ENCODE measurements around the gene ARF3. TPM values are rescaled to one million over a fixed set of nuclear protein-coding genes. Genes with fewer than 3 reads are reported as not detected.

ARF3 gene
- total RNA-seq, 1 experiment from 2014 or later: 141 TPM

DNA sequence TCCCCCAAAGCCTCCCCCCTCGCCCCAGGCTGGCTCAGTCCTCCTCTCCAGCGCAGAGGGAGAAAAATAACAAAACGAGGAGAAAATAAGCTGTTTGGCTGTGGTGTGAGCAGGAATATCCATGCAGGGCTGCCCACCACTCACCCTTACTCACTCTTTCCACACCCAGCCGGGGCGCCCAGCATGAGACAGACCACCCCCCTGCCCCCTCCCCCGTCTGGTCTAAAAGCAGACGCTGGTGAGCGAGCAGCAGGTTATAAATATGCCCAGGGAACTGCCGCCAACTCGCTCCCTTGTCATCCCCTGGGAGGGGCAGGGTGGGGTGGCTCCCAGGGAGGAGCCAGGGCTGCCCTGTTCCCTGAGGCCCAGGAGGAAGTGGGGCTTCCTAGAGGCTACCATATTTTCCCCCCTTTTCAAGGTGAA, 28.2 kb upstream of the ARF3 start:
- no peak for DNase-seq (ENCODE audit: low spot score)
- in situ Hi-C loops (cut with HindIII; ENCODE audit: low sequenced_read_pairs): no loop called here

DNA sequence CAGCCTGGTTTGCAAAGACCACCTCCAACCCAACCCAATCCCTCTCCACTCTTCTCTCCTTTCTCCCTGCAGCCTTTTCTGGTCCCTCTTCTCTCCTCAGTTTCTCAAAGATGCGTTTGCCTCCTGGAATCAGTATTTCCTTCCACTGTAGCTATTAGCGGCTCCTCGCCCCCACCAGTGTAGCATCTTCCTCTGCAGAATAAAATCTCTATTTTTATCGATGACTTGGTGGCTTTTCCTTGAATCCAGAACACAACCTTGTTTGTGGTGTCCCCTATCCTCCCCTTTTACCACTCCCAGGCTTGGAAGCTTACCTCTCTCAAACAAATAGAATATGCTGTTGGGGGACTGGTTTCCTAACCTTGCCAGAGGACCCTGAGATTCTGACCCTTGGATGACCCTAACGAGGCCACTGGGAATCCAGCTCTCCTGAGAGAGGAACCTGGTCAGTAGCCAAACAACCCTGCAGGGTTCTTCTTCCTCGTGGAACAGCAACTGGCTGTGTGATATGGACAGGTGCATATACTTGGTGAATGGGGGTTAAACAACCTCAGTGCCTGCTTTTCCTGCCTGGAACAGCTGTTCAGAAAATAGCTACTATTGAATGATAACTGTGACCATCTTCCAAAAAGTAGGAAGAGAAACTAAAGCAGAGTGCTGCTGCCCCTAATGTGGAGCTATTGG, 25.3 kb upstream of the ARF3 start:
- in situ Hi-C loops (cut with HindIII; ENCODE audit: low sequenced_read_pairs): no loop called here
- no peak for DNase-seq (ENCODE audit: low spot score)

DNA sequence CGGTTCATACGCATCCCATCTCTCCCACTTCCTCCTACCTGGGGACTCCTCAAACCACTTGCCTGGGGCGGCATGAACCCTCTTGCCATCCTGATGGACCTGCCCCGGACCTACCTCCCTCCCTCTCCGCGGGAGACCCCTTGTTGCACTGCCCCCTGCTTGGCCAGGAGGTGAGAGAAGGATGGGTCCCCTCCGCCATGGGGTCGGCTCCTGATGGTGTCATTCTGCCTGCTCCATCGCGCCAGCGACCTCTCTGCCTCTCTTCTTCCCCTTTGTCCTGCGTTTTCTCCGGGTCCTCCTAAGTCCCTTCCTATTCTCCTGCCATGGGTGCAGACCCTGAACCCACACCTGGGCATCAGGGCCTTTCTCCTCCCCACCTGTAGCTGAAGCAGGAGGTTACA, 24.5 kb upstream of the ARF3 start:
- in situ Hi-C loops (cut with HindIII; ENCODE audit: low sequenced_read_pairs): no loop called here

DNA sequence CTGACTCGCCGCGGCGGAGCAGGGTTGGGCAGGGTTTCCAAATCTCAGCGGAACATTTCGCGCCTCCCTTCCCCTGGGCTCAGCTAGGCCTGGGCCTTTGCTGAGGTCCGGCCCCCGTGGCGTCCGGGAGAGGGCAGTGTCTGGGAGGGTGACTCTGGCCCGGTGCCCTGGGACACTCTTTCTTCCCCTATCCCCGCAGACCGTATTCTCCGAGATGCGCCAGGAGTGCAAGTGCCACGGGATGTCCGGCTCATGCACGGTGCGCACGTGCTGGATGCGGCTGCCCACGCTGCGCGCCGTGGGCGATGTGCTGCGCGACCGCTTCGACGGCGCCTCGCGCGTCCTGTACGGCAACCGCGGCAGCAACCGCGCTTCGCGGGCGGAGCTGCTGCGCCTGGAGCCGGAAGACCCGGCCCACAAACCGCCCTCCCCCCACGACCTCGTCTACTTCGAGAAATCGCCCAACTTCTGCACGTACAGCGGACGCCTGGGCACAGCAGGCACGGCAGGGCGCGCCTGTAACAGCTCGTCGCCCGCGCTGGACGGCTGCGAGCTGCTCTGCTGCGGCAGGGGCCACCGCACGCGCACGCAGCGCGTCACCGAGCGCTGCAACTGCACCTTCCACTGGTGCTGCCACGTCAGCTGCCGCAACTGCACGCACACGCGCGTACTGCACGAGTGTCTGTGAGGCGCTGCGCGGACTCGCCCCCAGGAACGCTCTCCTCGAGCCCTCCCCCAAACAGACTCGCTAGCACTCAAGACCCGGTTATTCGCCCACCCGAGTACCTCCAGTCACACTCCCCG, 23.9 kb upstream of the ARF3 start:
- DNase-seq (ENCODE audit: low spot score): no peak
- in situ Hi-C loops (cut with HindIII; ENCODE audit: low sequenced_read_pairs): no loop called here

More for the DNA sequence above, 24.5 kb upstream of the ARF3 start:
- DNase-seq (ENCODE audit: low spot score): no peak

DNA sequence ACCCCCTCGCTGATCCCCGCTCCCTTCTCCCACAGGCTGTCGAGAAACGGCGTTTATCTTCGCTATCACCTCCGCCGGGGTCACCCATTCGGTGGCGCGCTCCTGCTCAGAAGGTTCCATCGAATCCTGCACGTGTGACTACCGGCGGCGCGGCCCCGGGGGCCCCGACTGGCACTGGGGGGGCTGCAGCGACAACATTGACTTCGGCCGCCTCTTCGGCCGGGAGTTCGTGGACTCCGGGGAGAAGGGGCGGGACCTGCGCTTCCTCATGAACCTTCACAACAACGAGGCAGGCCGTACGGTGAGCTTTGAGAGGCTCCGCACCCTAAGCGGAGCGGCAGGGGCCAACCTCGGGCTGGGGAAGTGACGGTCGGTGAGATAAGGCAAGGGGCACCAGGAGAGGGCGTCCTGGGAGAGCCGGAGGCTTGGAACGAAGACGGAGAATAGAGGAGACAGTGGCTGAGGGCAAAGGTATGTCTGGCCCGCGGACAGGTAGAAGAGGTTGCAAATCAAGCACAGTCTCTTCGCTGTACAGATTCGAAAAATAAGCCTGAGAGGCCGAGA, 23.2 kb upstream of the ARF3 start:
- no peak for DNase-seq (ENCODE audit: low spot score)
- in situ Hi-C loops (cut with HindIII; ENCODE audit: low sequenced_read_pairs): no loop called here

DNA sequence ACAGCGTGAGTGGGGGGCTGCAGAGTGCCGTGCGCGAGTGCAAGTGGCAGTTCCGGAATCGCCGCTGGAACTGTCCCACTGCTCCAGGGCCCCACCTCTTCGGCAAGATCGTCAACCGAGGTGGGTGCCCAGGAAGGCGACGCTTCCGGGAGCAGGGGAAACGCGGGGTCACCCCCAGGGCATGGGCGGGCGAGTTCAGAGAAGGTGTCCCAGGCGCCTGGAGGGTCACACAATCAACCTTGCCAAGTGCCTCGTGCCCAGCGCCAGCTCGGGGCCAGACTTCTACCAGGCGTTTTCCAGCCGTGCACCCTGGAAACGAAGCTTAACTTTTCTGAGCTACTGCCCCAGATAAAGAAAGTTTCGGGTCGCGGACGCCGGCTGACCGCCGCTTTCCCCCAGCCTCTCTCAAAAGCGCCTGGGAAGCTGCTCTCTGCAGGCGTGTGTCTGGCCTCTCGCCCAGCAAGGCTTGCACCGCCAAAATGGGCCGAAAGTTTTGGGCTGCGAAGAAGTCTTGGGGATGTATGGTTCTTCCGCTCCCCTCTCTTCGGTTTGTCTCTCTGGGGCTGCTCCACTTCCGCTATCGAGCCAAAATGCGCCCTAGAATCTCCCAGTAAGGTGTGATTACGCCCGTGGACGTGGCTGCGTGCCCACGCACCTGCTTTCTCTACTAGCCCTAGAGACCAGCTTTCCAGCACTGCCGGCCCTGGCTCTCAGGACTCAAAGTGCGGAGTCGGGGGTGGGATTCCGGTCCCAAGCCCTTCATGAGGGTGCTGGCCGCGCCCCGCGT, 22.5 kb upstream of the ARF3 start:
- no peak for DNase-seq (ENCODE audit: low spot score)
- in situ Hi-C loops (cut with HindIII; ENCODE audit: low sequenced_read_pairs): no loop called here

DNA sequence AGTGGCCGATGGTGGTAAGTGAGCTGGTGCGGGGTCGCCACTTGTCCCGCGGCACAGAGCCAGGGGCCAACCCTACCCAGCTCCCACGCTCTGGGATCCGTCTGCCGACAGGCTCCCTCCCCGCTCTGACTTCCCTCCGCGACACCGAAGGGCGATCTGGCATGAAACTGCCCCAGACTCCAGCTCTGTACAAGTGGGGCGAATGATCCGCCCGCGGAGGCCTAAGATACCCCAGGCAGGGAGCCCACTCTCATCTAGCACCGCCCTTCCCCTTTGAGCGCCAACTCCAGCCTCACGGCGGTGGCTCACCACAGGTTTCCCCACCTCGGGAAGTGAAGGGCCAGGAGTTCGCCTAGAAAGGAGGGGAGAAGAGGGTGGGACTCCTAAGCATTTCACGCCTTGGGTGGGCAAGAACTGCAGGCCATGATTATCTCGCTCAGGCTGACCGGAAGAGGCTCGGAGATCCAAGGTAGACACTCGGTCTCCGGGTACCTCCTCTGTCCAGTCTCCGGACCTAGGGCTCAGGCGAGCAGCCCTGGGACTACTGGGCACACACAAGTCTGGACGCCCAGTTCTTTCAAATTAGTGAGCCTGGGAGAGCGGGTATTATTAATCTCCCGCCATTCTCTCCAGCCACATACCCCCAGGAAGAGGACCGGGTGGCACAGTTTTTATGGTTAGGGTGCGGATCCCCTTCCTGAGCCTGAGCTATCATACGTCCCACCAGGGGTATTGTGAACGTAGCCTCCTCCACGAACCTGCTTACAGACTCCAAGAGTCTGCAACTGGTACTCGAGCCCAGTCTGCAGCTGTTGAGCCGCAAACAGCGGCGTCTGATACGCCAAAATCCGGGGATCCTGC, 21.7 kb upstream of the ARF3 start:
- in situ Hi-C loops (cut with HindIII; ENCODE audit: low sequenced_read_pairs): no loop called here
- DNase-seq (ENCODE audit: low spot score): no peak

DNA sequence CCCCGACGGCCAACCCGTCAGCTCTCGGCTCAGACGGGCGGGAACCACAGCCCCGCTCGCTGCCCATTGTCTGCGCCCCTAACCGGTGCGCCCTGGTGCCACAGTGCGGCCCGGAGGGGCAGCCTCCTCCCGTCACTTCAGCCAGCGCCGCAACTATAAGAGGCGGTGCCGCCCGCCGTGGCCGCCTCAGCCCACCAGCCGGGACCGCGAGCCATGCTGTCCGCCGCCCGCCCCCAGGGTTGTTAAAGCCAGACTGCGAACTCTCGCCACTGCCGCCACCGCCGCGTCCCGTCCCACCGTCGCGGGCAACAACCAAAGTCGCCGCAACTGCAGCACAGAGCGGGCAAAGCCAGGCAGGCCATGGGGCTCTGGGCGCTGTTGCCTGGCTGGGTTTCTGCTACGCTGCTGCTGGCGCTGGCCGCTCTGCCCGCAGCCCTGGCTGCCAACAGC, 21.0 kb upstream of the ARF3 start, which contains the start of gene WNT1:
TSS of gene WNT1 (plus strand) at position 32 of the 450 bp plus-strand sequence. CDS start at position 361, 329 bp downstream.
- no peak for DNase-seq (ENCODE audit: low spot score)
- in situ Hi-C loops (cut with HindIII; ENCODE audit: low sequenced_read_pairs): no loop called here

DNA sequence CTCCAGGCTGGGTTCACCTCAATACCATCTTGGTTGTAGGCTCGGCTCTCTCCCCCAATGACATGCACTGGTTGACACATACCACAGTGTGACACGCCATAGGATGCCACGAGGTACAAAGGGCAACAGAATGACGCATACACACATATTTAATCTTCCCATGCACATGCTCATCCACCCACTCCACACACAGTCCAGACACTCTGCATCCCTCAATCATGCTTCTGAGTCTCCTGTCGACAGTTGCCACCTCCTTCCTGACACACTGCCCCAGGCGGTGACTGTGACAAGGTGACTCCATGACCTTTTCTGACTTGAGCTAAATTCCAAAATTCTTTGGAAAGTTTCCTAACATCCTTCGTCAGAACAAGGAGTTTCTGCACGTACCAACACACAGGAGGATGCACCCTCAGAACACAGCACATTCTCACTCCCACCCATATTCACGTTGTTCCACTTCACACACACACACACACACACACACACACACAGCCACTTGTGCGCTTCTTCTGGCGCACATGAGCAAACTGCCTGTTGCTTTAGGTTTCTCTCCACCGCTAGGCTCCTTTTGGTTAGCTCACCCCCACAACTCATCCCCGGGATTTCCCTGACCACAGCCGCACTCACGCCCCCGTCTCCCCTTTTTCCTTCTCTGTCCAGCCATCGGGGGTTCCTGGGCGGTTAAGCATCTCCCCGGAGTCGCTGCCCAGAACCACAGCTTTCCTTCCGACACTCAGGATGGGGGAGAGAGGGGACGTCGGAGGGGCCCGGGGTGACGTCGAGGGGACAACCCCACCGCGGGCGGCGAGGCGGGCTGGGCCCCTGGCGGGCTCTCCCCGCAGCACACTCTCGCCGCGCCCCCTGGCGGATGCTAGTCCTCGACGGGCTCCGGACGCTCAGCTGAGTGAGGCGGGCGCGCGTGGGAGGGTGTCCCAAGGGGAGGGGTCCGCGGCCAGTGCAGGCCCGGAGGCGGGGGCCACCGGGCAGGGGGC, 20.3 kb upstream of the ARF3 start:
- in situ Hi-C loops (cut with HindIII; ENCODE audit: low sequenced_read_pairs): no loop called here
- DNase-seq (ENCODE audit: low spot score): no peak

DNA sequence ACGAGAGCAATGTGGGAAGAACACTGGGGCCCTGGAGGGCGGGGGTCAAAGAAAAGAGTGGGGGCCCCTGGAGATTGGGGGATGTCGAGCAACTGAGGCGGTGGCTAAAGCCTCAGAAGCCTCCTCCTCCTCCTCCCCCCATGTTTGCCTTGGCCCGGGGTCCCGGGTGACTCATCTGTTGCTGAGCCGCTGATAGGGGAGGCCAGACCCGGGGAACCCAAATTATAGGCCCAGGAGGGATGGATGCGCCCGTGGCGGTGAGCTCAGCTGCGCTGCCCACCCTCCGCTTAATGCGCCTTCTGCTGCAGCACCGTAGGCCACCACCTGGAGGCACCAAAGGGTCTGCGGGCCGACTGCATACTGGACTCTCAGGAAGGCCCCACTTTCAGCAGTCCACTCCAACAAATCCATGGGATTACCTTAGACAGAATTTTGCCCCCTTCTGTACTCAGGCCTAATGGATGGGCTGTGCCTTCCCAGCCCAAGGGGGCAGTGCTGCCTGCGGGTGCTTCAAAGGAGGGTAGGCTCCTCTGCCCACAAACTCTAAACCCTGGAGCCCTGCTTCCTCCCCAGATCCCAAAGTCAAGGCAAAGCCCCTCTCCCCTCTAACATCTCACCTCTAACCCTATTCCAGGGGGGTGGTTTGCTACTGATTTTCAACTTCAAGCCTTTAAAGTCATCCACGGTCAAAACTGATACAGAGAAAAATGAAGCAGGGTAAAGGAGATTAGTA, 16.8 kb upstream of the ARF3 start:
- in situ Hi-C loops (cut with HindIII; ENCODE audit: low sequenced_read_pairs): no loop called here
- DNase-seq (ENCODE audit: low spot score): no peak

DNA sequence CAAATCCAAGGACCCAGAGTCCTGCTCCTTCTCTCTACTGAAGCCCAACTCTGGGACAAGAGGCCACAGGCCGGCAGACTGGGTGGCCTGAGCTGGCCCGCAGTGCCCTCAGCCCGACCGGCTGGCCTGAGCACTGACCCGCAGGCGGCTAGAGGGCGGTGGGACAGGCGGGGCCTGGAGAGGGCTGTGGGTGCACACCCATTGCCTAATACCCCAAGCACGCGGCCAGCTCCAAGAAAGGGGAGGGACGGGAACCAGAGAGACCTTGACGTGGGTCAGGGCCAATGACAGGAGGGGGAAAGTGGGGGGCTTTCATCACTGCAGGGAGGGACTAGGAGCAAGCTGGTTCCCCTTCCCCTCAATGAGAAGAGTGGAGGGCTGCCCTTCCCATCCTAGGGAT, 16.2 kb upstream of the ARF3 start:
- in situ Hi-C loops (cut with HindIII; ENCODE audit: low sequenced_read_pairs): no loop called here
- DNase-seq (ENCODE audit: low spot score): no peak

DNA sequence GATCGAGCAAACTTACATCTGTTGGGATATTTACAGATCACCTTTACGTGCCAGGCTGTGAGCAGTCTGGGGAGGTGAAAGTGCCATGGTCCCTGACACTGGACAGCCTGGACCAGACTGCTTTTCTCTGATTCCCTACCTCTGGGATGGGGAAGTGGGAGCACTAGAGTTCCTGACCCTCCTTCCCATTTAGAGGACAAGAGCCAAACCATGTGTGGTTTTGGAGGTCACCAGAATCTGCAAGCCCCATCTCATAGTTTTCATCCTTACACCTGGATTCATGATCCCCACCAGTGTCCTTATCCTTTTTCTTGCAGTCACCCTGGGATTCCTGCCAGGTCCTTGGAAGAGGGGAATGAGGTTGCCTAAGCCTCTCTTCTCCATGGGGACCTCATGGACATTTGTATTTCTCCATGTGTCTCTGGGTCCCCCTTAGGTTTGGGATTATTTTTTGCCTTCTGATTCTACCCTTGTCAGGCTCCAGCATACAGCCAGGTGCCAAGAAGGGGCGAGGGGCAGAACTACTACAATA, 15.7 kb upstream of the ARF3 start:
- in situ Hi-C loops (cut with HindIII; ENCODE audit: low sequenced_read_pairs): no loop called here
- no peak for DNase-seq (ENCODE audit: low spot score)

DNA sequence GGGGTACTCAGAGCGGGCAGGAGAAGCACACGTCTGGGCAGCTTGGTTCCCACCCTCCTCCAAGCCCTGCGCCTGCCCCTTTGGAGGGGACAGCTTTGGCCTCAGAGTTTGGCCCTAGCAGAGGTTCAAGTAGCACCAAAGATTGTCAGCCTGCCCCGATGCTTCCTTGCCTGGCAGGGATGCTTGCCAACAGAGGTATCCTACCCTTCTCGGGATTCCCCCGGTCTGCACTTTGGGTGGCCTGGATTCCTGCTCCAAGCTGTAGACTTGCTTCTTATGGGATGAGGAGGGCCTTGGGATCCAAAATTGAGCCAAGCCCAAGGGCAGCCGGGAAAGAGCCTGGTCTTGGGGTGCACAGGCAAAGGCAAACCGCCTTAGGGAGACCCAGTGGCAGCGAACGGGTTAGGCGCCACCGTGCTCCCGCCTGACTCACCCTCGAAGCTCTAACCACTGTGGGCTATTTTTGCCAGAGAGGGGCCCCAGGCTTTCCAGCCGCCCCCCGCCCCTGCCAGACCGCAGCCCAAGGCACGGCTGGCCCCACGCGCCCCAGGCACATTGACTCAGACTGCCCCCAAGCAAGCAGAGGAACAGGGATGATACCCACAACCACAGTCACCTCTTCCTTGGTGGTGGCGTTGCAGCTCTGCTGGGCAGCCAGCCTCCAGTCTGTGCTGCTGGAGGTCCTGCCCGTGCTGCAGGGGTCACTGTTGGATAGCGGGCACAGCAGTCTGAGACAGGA, 15.1 kb upstream of the ARF3 start:
- DNase-seq (ENCODE audit: low spot score): no peak
- in situ Hi-C loops (cut with HindIII; ENCODE audit: low sequenced_read_pairs): no loop called here

DNA sequence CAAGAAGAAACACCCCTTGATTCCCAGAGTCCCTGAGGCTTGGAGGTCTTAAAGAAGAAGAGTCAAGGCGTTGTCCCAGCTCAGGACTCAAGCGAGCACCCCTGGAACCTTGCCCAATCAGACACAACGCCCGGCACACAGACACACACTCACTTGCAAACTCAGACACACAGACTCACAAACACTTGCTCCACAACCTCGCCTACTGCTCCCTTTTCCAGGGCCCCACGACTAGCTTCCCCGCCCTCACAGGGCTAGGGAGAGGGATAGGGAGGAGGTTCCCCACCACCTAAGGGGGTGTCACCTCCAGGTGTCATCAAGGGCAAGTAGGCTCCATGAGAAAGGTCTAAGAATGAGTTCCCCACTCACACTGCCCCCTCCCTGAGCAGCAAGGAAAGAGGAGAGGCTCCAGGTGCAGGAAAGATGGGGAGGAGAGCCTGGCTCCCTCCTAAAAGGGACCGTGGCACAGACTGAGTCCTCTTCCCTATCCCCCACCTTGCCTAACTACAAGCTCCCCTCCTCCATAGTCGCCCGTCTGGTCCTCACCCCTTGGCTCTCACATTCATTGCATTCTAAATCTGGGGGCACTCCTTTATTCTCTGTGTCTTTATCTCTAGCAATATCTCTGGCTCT, 13.5 kb upstream of the ARF3 start:
- in situ Hi-C loops (cut with HindIII; ENCODE audit: low sequenced_read_pairs): no loop called here

DNA sequence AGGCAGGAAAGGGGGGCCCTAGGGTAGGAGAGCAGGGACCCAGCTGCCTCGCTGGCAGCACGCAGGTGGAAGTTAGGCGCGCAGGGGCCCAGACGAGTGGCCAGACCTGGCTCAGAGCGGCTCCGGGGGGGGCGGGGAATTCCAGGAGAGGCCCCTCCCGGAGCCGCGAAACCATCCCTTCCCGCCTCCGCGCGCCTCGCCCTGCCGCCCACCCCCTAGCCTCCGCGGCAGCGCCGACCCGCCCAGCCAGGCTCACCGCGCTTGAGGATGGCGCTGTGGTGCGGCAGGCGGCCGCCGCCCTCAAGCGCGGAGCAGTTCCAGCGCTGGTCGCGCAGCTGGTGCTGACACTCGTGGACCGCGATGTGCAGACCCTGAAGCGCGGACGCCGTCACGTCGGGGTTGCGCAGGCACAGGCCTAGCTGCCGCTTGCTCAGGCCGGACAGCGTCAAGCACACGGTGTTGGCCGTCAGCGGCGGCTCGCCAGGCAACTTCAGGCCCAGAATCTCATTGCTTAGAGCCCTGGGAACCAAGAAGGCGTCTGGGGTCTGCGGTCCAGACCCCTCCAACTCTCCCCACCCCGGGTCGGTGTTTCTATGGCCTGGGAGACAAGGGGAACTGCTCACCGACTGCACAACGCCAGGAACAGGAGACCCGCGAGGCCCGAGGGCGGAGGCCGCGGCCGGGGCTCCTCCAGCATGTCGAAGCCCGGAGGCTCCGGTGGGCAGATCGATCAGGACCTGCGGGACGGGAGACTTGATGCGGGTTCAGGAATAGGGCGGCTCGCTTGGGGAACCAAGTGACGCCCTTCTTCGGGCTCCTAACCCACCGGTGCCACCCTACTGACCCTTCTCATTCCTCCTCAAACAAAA, 12.8 kb upstream of the ARF3 start:
- no peak for DNase-seq (ENCODE audit: low spot score)

More for the DNA sequence above, 13.5 kb upstream of the ARF3 start:
- no peak for DNase-seq (ENCODE audit: low spot score)

More for the DNA sequence above, 12.8 kb upstream of the ARF3 start:
- in situ Hi-C loops (cut with HindIII; ENCODE audit: low sequenced_read_pairs): no loop called here
